GM21528 (cell line): ENCODE results near the gene KCNH5.
"Not testable (repeated sequence)": the region's sequence is repeated elsewhere in the genome, so short reads cannot be mapped to it uniquely, and the experiment has no call there.

ENCODE experiments used
- ATAC-seq: cut with Tn5 transposase; IDR thresholded peaks from one replicate; pipeline ENCODE4 v1.9.1; 2021; ENCODE audit warnings: mild to moderate bottlenecking, moderate library complexity; ENCODE audit not compliant: unreplicated experiment, low FRiP score

KCNH5 gene

DNA sequence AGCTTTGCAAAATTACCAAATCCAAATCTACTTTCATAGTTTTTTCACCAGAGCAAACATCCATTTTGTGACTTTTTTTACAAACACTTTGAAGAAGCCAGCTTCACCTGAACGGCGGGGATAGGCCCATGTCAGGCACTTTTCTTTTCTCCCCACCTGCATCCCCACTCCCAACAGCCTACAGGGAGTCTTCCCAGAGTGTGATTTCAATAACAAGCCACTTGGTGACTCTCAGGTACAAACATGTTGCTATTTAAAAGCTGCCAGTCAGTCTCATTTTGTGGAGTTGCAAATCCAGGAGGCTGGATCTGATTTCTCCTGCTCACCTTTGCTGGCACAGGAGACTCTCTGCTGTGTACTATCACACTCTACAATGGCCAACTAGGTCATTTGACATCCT, 285.5 kb downstream of the KCNH5 start:
- ATAC-seq: no peak

DNA sequence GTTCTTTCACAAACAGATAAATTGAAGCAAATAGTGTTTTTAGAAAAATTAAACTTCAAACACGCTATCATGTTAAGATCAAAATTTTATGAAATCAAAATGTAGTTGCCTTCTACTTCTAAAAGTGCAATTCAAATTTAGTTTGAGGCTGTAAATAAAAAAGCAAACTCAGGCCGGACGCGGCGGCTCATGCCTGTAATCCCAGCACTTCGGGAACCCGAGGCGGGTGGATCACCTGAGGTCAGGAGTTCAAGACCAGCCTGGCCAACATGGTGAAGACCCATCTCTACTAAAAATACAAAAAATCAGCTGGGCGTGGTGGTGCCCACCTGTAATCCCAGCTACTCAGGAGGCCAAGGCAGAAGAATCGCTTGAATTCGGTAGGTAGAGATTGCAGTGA, 298.4 kb downstream of the KCNH5 start:
- not testable (repeated sequence) for ATAC-seq

DNA sequence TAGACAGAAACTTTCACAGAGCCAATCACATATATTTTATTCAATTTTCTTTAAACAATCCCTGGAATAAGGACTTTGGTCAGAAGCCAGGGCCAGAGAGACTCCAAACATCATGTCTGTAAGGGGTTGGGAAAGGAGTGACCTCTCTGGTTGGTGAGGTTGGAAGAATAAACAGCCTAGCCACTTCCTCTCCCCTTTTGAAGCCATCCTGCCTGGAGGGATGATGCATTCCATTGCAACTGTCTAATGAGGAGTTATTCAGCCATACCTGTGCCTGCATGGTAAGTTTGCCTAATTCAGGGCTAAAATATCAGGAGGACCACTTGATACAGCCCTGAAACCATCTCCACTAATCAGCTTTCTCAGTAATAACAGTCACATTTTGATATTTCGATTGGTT, 299.8 kb downstream of the KCNH5 start:
- ATAC-seq: no peak

DNA sequence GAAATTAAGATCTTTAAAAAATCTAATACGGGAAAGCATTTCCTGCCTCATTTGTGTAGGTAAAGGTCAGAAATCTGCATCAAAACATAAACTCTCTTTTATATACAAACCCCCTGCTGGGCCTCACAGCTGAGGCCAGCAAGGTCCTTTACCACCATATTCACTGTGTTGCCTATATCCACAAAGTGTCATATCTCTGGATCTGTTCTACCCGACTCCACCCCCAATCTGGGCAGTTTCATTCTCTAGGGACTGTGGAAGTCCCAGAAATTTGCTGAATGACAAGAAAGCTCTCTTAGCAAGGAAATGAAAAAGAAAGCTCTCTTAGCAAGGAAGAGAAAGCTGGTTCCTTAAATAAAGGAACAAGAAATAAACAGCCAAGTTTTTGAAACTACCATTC, 301.7 kb downstream of the KCNH5 start:
- ATAC-seq: no peak

DNA sequence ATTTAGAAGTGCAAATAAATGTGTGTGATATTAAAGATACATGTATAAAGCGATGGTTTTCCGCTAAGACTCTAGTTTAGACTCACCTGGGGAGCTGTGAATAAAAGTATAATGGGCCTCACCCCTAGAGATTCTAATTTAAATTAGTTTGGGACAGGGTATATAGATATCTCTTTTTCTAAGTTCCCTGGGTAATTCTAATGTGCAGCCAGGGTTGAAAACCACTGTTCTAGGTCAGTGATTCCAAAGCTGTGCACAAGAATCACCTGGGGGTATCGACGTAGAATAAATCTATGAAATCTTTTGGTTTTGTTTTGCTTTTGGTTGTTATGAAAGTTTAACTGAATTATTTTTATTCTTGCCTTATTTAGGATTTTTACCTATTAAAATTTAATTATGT, 302.1 kb downstream of the KCNH5 start:
- ATAC-seq: no peak

DNA sequence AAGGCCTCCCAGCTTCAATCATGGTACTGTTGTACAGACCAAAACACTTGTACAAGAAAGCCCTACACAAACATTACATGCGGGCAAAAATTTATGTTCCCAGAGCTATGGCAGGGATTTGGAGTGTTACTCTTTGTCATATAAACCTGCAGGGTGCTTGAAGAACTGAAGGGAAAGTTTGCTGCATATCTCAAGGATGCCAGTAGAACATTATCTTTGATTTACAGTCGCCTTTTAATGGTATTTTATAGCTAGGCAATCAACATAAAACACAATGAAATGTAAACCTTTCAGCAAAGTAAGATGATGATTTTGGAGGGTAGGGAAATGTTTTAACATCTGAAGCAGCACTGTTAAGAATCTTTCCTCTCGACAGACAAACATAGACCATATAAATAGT, 305.6 kb downstream of the KCNH5 start:
- ATAC-seq: no peak

DNA sequence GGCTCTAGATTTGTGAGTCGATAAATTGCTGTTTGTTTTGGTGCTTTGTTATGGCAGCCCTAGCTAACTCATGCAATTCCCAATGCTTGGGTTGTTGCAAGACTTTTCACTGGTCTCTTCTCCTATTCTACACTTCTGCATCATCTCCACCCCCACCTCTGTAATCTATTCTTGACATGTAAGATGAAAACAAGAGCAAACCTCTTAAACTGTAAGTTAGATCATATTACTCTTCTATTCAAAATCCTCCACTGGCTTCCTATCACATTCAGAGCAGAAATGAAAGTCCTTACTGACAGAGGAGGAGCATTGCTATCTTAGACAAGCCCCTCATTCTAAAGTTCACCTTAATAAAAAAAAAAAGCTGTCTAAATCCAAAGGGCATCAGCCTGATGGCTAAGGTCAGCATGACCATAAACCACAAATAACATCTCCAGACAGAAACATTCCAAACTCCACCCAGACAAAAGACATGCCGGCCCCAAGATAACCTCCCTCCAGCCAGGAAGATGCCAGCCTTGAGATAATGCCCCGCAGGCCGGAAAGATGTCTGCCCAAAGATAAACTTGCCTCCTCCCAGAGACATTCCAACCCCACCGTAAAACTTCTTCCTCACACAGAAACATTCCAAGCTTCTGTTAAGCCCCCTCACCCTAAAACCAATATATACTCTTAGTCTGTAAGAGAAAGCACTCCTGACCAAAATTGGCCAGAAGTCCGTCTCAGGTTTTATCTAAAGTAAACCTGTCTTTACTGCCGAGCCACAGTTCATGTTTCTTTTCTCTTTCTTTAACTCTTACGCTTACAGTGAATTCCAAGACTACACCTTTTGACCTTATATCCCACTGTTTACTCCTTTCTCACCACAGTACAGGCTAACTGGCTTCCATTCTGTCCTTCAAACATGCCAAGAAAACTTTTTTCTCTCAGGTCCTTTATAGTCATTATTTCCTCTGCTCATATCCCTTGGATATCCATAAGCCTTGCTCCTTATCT, 308.9 kb downstream of the KCNH5 start:
- no peak for ATAC-seq

DNA sequence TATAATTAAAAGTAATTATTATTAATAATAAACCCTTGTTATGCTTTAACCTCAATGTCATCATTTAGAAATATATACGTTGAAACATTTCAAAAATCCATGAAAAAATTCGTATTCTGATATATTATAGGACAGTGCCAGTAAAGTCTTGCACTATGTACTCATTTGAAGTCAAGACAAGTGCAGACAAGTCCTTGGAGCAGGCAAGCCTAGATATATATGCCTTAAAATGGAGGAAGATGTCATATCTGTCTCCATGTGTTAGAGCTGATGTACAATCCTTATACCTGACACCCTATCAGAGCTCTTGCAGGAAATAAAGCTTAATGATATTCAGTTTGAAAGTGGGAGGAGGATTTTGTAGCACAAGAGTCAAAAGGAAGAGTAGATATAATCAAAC, 310.4 kb downstream of the KCNH5 start:
- ATAC-seq: no peak

DNA sequence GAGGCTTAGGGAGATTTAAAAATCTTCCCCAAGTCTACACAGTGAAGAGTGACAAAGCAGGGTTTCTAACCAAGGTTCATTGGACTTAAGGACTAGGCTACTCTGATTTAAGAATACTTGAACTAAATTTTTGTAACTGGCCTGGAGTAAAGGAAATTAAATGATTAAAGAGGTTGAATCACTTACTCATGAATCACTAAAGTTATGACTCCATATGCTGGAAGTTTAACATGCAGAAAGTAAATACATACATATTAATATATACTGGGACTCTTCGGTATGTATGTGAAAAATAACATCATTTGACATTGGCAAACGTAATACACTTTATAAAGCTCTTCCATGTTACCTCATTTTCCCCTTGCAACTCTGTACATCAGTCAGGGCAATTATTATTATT, 322.9 kb downstream of the KCNH5 start:
- no peak for ATAC-seq

DNA sequence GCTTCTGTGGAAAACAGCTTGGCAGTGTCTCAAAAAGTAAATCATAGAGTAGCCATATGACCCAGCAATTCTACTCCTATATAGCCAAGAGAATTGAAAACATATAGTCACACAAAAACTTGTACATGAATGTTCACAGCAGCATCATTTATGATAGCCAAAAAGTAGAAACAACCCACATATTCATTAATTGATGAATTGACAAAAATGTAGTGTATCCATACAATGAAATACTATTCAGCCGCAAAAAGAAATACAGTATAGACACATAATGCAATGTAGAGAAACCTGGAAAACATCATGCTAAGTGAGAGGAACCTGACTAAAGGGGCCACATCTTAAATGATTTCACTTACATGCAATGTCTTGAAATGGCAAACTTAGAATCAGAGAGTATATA, 326.6 kb downstream of the KCNH5 start:
- no peak for ATAC-seq

DNA sequence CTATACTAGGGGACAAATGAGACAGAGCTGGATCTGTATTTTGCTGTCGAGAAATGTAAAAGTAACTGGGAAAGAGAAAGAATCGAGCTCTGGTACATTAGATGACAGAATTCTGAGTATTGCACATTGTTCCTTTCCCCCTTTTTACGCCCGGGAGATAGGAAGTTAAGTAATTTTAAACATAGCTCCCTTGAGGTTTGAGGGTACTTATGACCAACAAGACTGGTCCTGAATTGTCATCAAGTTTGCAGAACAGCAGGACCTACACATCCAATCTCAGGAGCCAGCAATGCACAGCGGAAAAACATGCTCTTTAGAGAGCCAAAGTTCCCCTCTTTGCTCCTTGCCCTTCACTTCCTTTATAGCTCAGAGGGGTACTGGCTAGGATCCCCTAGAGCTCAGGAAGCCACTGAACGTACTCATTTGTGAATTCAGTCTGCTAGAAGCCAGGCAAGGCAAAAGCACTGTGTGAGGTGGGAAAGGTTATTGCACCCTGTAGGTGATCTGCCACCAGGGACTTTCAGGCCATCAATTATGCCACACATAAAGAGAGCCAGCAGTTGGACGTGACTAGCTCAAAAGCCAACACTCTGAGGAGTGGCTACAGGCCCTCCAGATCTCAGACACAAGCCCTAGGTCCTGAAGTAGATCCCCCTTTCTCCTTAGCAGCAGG, 333.8 kb downstream of the KCNH5 start:
- no peak for ATAC-seq

DNA sequence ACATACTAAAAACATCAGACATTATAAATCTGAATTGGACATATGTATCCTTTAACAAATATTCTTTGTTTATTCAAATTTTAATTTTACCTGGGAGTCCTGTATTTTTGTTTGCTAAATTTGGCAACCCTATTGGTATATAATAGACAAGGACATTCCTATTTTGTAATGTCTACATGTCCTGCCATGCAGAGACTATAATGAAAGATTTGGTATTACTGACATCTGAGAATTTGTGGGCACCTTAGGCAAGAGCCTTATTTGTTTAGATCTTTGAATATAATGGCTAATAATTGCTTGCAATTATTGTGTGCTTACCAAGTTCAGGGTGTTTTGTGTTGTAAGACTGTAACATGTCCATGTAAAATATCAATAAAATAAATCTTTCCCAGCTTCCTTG, 334.4 kb downstream of the KCNH5 start:
- ATAC-seq: no peak

DNA sequence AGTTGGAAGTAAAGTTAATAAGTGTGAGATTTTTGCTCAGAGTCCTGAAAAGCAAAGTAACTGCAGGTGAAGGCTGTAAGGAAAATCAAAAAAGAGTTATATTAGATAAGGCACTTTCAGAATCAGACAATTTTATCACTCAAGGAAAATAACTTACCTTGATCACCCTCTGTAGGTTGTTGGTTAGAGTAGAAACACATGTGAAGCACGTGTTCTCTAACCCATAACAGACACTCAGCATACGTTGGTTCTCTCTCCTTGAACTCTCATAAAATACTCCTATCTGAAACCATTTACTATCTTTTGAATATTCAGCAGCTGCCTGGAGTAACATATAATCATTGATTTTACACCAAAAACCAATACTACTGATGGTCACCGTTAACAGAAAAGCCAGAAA, 335.5 kb downstream of the KCNH5 start:
- no peak for ATAC-seq

DNA sequence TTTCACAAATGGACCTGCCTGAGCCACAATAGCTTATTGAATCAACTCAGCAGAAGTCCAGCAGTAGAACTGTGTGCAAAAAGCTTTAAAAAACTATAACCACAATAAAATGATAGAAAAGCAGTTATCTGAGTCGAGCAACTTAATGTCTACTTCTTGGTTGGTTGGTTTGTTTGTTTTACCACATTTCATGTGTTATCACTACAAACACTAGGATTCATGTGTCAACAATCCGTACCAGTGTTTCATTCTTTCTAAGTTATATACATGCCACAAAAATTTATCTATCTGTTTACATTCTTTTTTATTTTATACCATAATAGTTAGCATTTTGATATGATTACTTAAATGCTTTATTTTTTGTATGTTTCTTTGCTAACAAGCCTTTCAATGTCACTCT, 339.0 kb downstream of the KCNH5 start:
- no peak for ATAC-seq

DNA sequence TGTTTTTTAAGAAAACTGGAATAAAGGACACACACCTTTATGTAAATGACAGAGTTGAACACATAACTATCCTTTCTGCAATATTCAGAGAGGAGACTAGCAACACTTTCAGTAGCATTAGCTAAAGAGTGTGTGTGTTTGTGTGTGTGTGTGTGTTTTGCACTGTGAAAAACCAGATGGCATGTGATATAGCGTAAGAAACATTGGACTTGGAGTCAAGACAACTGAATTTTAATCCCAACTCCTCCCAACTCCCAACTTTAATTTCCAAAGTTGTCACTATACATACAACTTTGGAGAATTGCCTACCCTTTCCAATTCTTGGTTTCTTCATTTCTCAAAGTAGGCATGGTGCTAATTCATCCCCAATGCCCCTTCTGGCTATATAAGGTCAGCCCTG, 347.8 kb downstream of the KCNH5 start:
- ATAC-seq: no peak

DNA sequence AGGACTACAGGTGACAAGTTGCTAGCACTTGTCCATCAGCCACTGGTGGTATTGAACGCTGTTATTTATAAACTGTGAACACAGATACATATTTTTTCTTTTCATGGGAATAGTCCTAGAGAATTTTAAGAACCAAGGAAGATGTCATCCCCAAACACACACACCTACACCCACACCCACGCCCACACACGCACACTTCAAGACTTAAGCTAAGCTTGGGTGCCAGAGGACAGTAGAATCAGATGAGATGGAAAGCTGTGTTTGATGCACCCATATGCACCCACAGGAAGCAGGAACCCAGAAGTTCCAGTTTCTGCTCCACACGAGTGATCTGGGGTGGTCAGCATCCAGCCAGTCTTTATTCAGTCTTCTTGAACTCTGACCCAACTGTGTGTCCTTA, 348.3 kb downstream of the KCNH5 start:
- ATAC-seq: no peak

DNA sequence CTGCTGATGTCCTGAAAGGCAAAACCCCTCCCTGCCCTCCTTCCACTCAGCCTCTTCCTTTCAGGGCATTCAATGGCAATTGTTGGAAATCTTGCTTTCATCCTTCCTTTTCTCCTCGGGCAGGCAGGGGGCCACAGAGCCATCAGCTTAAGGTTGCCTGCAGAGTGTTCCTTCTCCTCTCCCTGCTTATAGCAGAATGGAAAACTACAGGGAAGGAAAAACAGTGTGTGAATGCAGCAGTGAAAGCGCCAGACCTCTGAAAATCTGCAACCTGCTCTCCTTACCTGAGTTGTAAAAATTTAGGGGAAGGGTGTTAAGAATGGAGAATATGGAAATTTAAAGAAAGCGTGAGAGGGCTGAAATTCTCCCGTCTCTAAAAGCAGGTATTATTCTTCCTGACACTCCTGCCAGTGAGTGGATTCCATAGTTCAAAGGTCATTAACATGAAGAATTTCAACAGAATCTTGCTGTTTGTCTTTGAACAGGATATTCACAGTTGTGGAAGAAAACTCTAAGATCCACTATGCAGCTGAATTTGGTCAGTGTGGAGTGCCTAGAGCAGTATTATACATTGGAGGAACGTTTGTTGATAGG, 348.8 kb downstream of the KCNH5 start:
- no peak for ATAC-seq

DNA sequence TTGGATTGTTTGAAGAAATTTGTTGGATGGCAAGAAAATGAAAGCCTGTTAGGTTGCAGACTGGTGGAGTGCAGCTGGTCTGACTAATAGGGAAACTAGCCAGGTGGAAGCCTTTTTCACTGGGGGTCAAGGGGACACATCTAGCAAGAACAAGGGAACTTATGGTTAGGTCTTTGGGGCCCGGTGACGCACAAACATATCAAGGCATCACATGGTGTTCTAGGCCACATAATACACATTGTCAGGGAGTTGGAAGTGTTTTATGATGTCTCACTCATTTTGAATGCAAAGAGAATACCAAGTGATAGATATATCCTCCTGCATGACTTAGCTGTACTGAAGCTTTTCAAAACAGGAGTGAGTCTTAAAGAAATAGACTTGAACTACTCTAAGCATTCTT, 351.2 kb downstream of the KCNH5 start:
- ATAC-seq: no peak

DNA sequence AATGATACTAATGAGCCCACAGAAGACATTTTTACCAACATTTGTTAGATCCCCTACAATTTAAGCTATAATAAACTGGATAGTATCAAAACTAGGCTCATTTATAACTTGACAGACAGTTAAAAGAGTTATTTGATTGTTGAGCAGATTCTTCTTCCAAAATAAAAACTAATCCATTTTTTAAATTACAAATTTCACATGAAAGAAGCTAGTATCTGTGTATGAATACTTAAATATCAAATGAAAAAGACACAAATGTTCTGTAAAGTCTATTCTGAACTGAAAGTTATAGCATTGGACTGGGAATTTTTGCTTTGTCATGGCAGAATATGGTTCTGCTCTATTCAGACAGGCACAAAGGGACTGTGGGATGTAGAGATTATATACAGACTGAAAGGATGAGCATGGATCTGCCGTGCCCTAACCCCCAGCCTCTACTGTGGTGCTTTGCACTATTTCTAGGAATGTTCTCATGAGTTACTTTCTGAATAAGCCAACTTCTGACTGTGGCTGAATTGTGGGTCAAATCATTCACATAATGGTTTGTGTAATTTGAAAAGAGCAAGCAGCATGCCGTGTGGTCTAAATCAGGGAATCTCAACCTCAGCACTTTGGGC, 352.7 kb downstream of the KCNH5 start:
- ATAC-seq: no peak

DNA sequence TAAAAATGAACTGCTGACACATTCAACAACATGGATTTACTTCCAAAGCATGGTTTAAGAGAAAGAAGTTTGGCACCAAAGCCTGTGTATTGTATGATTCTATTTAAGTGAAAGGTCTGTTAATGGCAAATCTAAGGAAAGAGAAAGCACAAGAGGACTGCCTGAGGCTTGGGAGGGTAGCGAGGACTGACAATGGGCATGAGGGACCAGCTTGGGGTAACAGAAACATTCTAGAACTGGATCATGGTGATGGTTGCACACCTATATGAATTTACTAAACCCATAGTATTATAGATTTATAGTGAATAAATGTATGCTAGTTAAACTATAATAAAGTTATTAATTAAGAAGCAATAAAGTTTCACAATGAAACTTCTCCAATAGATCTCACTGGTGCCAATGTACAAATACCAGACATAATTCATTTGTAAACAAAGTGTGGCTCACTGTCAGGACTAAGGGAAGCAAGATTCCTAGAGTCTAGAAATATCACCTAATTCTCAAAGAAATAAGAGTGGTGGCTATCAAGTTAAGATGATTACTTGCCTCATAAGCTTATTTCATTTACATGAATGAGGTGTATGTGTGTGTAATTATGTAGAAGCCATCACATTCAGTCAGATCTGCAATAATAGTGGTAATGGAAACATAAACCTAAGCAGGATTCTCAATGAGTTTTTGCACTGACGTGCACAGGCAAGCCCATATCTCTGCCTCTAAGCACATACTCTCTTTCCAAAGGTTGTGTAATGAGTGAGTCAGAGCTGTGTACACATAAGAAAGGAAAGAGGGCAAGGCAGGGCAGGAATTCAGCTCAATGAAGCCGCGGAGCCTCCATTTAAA, 353.4 kb downstream of the KCNH5 start:
- no peak for ATAC-seq
